ENCODE data around the gene KCNK5.

GRCh38 chr6:39189915-39190544 lies 39.2 kb downstream of the KCNK5 start:
- TF ChIP-seq CTCF (IDR thresholded peaks at IDR 0.05) (peak; percentile 39 to 81 (median 60)), POLR2A (IDR thresholded peaks at IDR 0.05) (no peak)

All from upper lobe of left lung (tissue), 4 donors.